SK-N-SH (cell line): ENCODE measurements around the gene SLC2A5. TPM values are rescaled to one million over a fixed set of nuclear protein-coding genes. Genes with fewer than 3 reads are reported as not detected.

Experiments used
- CTCF ChIA-PET: fragments of 300-600, 350-600 bp; formaldehyde crosslinking; extraction: SDS; loops from one replicate; lab custom pipeline; 2021; lab: Yijun Ruan, JAX
- POLR2A ChIA-PET: fragments of 350-600 bp; sonication (Branson Sonifier 250); formaldehyde crosslinking; extraction: SDS; loops from one replicate; lab custom pipeline; 2020; ENCODE audit warnings: antibody characterized with exemption, inconsistent platforms; lab: Yijun Ruan, JAX
- DNase-seq: peaks from one replicate; pipeline ENCODE4 v3.0.0; 2012
- H2AFZ ChIP-seq: fragments of 200-600 bp; sonication (generic); 2 replicates; pipeline ENCODE4 v1.8.1; 2016; ENCODE audit warnings: antibody characterized with exemption, mild to moderate bottlenecking, low read depth
- H3F3A ChIP-seq: fragments of 200-600 bp; sonication (generic); replicated peaks from 2 replicates; pipeline ENCODE3; 2016; ENCODE audit warnings: antibody characterized with exemption, mild to moderate bottlenecking; ENCODE audit not compliant: insufficient read depth
- H3K27ac ChIP-seq, 2 experiments: fragments of 200-500 bp in 1 of 2; fragments of 200-600 bp in 1 of 2; sonication (Bioruptor generic) in 1 of 2; sonication (generic), shearing (Covaris generic) in 1 of 2; 2 replicates each; pipeline versions ENCODE4 v1.5.1 to v1.6.1; 2014 to 2016; ENCODE audit warnings: low read depth in 2 of 2, inconsistent platforms in 1 of 2, low read length in 1 of 2, mild to moderate bottlenecking in 1 of 2, mixed read lengths in 1 of 2
- H3K27me3 ChIP-seq: fragments of 200-600 bp; sonication (generic), shearing (Covaris generic); 2 replicates; pipeline ENCODE4 v1.6.1; 2016; ENCODE audit warnings: mixed run types; ENCODE audit not compliant: insufficient read depth
- H3K36me3 ChIP-seq, 2 experiments: fragments of 200-500 bp in 1 of 2; fragments of 200-600 bp in 1 of 2; sonication (Bioruptor generic) in 1 of 2; sonication (generic) in 1 of 2; replicated peaks in 1 of 2; 2 replicates each; pipeline versions ENCODE3 to v1.5.1; 2014 to 2016; ENCODE audit warnings: low read length in 1 of 2, mild to moderate bottlenecking in 1 of 2; ENCODE audit not compliant: insufficient read depth in 2 of 2, control insufficient read depth in 1 of 2
- H3K4me1 ChIP-seq, 2 experiments: fragments of 200-500 bp in 1 of 2; fragments of 200-600 bp in 1 of 2; sonication (Bioruptor generic) in 1 of 2; sonication (generic), shearing (Covaris generic) in 1 of 2; 2 replicates each; pipeline versions ENCODE4 v1.5.1 to v1.6.1; 2014 to 2016; ENCODE audit warnings: low read depth in 1 of 2, low read length in 1 of 2, mixed run types in 1 of 2; ENCODE audit not compliant: insufficient read depth in 2 of 2, control insufficient read depth in 1 of 2
- H3K4me2 ChIP-seq: fragments of 200-600 bp; sonication (generic), shearing (Covaris generic); 2 replicates; pipeline ENCODE4 v1.6.1; 2017; ENCODE audit warnings: mixed run types
- H3K4me3 ChIP-seq, 2 experiments: fragments of 200-500 bp in 1 of 2; fragments of 200-600 bp in 1 of 2; sonication (Bioruptor generic) in 1 of 2; sonication (generic), shearing (Covaris generic) in 1 of 2; 2 replicates each; pipeline versions ENCODE4 v1.5.1 to v1.8.1; 2014 to 2016; ENCODE audit warnings: low read depth in 2 of 2, inconsistent platforms in 1 of 2, low read length in 1 of 2, mild to moderate bottlenecking in 1 of 2, mixed read lengths in 1 of 2, moderate library complexity in 1 of 2
- H3K79me2 ChIP-seq: fragments of 200-600 bp; sonication (generic); 2 replicates; pipeline ENCODE4 v1.8.1; 2017; ENCODE audit warnings: mild to moderate bottlenecking; ENCODE audit not compliant: insufficient read depth
- H3K9ac ChIP-seq: fragments of 200-600 bp; sonication (generic); 2 replicates; pipeline ENCODE4 v1.6.1; 2017; ENCODE audit warnings: mixed run types
- H3K9me2 ChIP-seq: fragments of 200-600 bp; sonication (generic); 2 replicates; pipeline ENCODE4 v1.6.1; 2017; ENCODE audit warnings: mixed run types
- H3K9me3 ChIP-seq: fragments of 200-600 bp; sonication (generic); 2 replicates; pipeline ENCODE4 v1.6.1; 2017; ENCODE audit warnings: mixed run types, mild to moderate bottlenecking, moderate library complexity
- H4K20me1 ChIP-seq: fragments of 200-600 bp; sonication (generic); 2 replicates; pipeline ENCODE4 v1.6.1; 2017; ENCODE audit warnings: mild to moderate bottlenecking, mixed run types; ENCODE audit not compliant: insufficient read depth
- EZH2phosphoT487 ChIP-seq: fragments of 200-600 bp; sonication (generic); IDR thresholded peaks from 2 replicates; pipeline ENCODE4 v1.6.1; 2017; ENCODE audit warnings: low read depth, mixed run types, mild to moderate bottlenecking, antibody characterized with exemption, moderate library complexity, borderline replicate concordance
- FOSL2 ChIP-seq: IDR thresholded peaks from 2 replicates; pipeline ENCODE4 v1.4.0; 2012; ENCODE audit warnings: low read depth, mild to moderate bottlenecking, moderate library complexity, borderline replicate concordance
- FOXJ3 ChIP-seq: sonication (generic); formaldehyde crosslinking; IDR thresholded peaks from 2 replicates; pipeline ENCODE4 v1.5.1; 2020; ENCODE audit warnings: mild to moderate bottlenecking, missing genetic modification reagents
- FOXM1 ChIP-seq: IDR thresholded peaks from 2 replicates; pipeline ENCODE4 v1.4.0; 2012; ENCODE audit warnings: low read depth, mild to moderate bottlenecking
- GATA2 ChIP-seq: sonication (generic); formaldehyde crosslinking; IDR thresholded peaks from 2 replicates; pipeline ENCODE4 v1.5.0; 2020; ENCODE audit warnings: mild to moderate bottlenecking, missing genetic modification reagents
- IRF3 ChIP-seq: fragments of 150-350 bp; IDR thresholded peaks from 2 replicates; pipeline ENCODE4 v1.6.1; 2016; ENCODE audit warnings: mild to moderate bottlenecking, low read depth, low read length
- JUND ChIP-seq: IDR thresholded peaks from 2 replicates; pipeline ENCODE4 v1.4.0; 2012
- MEF2A ChIP-seq: IDR thresholded peaks from 2 replicates; pipeline ENCODE4 v1.4.0; 2012; ENCODE audit warnings: low read depth, borderline replicate concordance
- MXI1 ChIP-seq: IDR thresholded peaks from 2 replicates; pipeline ENCODE4 v1.6.1; 2012; ENCODE audit warnings: mild to moderate bottlenecking, low read depth, low read length, improper control_type of control experiment
- POLR2AphosphoS5 ChIP-seq: IDR thresholded peaks from 2 replicates; pipeline ENCODE4 v1.6.1; 2012; ENCODE audit warnings: low read depth, low read length
- RAD21 ChIP-seq: IDR thresholded peaks from 2 replicates; pipeline ENCODE4 v1.6.1; 2012; ENCODE audit warnings: mild to moderate bottlenecking, low read length
- RCOR1 ChIP-seq: fragments of 150-350 bp; IDR thresholded peaks from 2 replicates; pipeline ENCODE4 v1.6.1; 2017; ENCODE audit warnings: antibody characterized with exemption, low read length
- REST ChIP-seq: IDR thresholded peaks from 2 replicates; pipeline ENCODE4 v1.6.1; 2012; ENCODE audit warnings: mild to moderate bottlenecking, low read depth, low read length, moderate library complexity
- RXRA ChIP-seq: IDR thresholded peaks from 2 replicates; pipeline ENCODE4 v1.4.0; 2012; ENCODE audit warnings: low read depth, mild to moderate bottlenecking, borderline replicate concordance
- SMC3 ChIP-seq: IDR thresholded peaks from 2 replicates; pipeline ENCODE4 v1.6.1; 2012; ENCODE audit warnings: low read depth, low read length, improper control_type of control experiment
- TAF1 ChIP-seq: IDR thresholded peaks from 2 replicates; pipeline ENCODE4 v1.6.1; 2012; ENCODE audit warnings: low read depth, mild to moderate bottlenecking, low read length, moderate library complexity, borderline replicate concordance
- TCF12 ChIP-seq: IDR thresholded peaks from 2 replicates; pipeline ENCODE4 v1.4.0; 2012
- TEAD4 ChIP-seq: IDR thresholded peaks from 2 replicates; pipeline ENCODE4 v1.4.0; 2012; ENCODE audit warnings: mild to moderate bottlenecking, borderline replicate concordance; ENCODE audit not compliant: insufficient read depth
- USF1 ChIP-seq: IDR thresholded peaks from 2 replicates; pipeline ENCODE4 v1.4.0; 2012; ENCODE audit warnings: low read depth, borderline replicate concordance
- ZBTB33 ChIP-seq: IDR thresholded peaks from 2 replicates; pipeline ENCODE4 v1.4.0; 2012; ENCODE audit warnings: low read depth, borderline replicate concordance
- WGBS: methylation state at CpG from one replicate; pipeline ENCODE4 v1.1.6; 2017; ENCODE audit warnings: low lambda C conversion rate; 5-methylcytosine and 5-hydroxymethylcytosine counted together
- polyA plus RNA-seq, 3 experiments: library from polyadenylated mRNA; depleted of rRNA; stranded (reverse); fragments of >200 nt; gene quantifications; 2 replicates each; pipeline ENCODE4 v1.2.3, GENCODE V29; 2012

SLC2A5 gene
- polyA plus RNA-seq, 1 of the 3 experiments (the other 2 are of a cell fraction) = 0.02 TPM

GRCh38 chr1:9033363-9033762 is 36.1 kb downstream of the SLC2A5 start:
- Histone ChIP-seq H4K20me1 (no peaks in the 10 kb centered on the region), H3K9me2 (no peaks in the 10 kb centered on the region), H3K9ac (no peak overlapping the region), H3K4me2 (no peak overlapping the region), H2AFZ (no peak overlapping the region), H3K79me2 (no peaks in the 10 kb centered on the region), H3K27me3 (no peaks in the 10 kb centered on the region), H3F3A (no peaks in the 10 kb centered on the region), H3K4me1 (no peaks in the 10 kb centered on the region), H3K4me3 (no peak overlapping the region), H3K27ac (no peak overlapping the region), H3K36me3 (no peaks in the 10 kb centered on the region), H3K9me3 (no peaks in the 10 kb centered on the region)
- POLR2A ChIA-PET = no interaction called here
- no peak for DNase-seq
- WGBS = 8% methylated on average over 5 of the region's 5 CpGs
- CTCF ChIA-PET = interaction anchor here (1.0 to 1.9 kb wide), 3 partner anchors 10 to 109 kb away, joined by 3 to 6 read pairs (median 4); no protein-coding TSS in a partner anchor
- no peak for TF ChIP-seq RCOR1
- no peak for TF ChIP-seq JUND
- no peak for TF ChIP-seq MEF2A
- TF ChIP-seq ZBTB33 = no peak
- no peak for TF ChIP-seq RXRA
- no peak for TF ChIP-seq TEAD4
- TF ChIP-seq REST = no peak
- TF ChIP-seq POLR2AphosphoS5 = no peak
- no peak for TF ChIP-seq IRF3
- no peak for TF ChIP-seq RAD21
- no peak for TF ChIP-seq TAF1
- TF ChIP-seq FOXJ3 = no peak
- TF ChIP-seq EZH2phosphoT487 = no peak
- no peak for TF ChIP-seq GATA2
- no peak for TF ChIP-seq MXI1
- TF ChIP-seq FOXM1 = no peak
- no peak for TF ChIP-seq SMC3
- TF ChIP-seq FOSL2 = no peak
- no peak for TF ChIP-seq USF1
- no peak for TF ChIP-seq TCF12
